DMS53 treated with DMSO at 0.1 percent for 48 hours (cell line): ENCODE results near the gene CRABP1.

Experiments used
- DNase-seq: peaks from one replicate; lab custom pipeline; 2025; ENCODE audit not compliant: unreplicated experiment; lab: John Stamatoyannopoulos, UW

The CRABP1 gene

GRCh38 chr15:78397382-78397781 is 57.2 kb downstream of the CRABP1 start:
- DNase-seq, result no peak
